Activated CD8-positive, alpha-beta memory T cell treated with anti-CD3 and anti-CD28 coated beads, Interleukin-2, amount 50 U/mL, for 4 hours (primary cell): Measurements from ENCODE around the gene GNAI1.

Experiments
- DNase-seq: peaks from one replicate; pipeline ENCODE4 v3.0.0-alpha.2; 2020

Gene GNAI1

GRCh38 chr7:80216996-80217842, 82.6 kb downstream of the GNAI1 start:
- DNase-seq: no peak

DNA sequence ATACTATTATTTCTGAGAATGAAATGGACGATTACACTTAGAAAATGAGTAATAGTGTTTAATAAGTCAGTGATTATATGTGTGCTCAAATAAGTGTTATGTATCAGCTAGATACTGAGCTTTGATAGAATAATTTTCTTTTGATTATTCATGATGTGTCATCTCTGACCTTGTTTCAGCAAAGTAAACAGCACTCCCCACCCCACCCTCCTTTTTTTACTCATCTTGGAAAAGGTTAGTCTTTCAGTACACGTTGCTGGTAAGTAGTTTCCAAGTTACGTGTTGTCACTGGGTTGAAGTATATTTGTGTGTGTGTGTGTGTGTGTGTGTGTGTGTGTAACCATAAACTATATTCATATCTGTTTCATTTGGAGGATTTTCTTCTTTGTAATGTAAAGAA, 84.1 kb downstream of the GNAI1 start:
- no peak for DNase-seq

GRCh38 chr7:80220022-80220634, 85.5 kb downstream of the GNAI1 start:
- no peak for DNase-seq

- DNase-seq: no peak
These were observed 89.8 kb downstream of the GNAI1 start for GRCh38 chr7:80224415-80224814.

DNA sequence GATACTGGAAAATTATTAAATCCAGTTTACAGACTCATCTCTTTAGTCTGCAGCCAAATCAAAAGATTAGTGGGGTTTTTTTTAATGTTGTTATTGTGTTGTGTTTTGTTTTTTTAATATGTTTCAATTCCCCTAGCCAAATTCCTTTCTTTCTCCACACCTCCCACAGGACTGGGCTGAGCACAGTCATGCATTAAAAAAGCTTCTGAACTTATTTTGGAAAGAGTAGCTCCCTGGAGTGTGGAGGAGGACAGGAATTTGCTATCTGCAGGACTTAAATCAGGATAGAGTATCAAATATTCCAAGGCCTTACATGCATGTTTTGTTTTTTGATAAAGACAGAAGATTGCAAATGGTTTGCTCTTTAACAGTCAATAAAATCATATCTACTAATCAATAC, 90.7 kb downstream of the GNAI1 start:
- no peak for DNase-seq

GRCh38 chr7:80226629-80227028, 92.0 kb downstream of the GNAI1 start:
- no peak for DNase-seq

DNA sequence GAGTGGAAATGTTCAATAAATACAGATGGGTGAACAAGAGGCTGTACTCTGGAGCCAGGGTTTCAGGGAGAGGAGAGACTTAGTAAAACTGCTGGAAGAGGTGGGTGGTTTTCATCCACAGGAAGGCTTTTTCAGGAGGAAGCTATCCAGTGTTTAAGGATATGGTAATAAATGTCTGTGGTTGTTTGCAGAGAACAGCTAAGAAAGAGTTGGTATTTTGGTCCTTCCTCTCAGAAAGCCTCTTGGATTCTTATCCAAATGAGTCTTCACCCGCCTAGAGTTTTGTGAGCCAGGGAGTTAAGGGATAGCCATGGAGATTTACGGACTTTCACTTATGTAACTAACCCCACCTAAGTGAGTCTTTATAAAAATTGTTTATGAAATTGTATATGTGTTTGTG, 95.7 kb downstream of the GNAI1 start:
- DNase-seq: no peak

- no peak for DNase-seq
These were observed 97.1 kb downstream of the GNAI1 start for GRCh38 chr7:80231707-80232106.

GRCh38 chr7:80232979-80233724, 98.5 kb downstream of the GNAI1 start:
- no peak for DNase-seq

DNA sequence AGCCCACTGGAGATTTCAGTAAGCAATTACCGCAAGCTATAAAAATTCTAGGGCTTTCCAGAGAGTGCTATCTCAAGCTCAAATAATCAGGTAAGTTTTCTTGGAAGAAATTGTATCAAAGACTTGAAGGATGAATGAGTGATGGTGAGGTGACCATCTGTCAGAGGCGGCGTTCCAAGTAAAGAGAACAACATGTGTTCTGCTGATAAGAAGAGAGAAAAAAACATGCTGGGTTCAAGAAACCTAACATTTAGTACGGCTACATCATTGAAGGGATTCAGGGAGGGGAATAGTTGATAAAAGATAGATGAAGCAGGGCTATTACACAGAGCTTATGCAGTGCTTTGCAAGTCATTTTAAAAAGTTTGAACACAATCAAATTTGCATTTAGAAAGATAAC, 100.7 kb downstream of the GNAI1 start:
- no peak for DNase-seq

DNA sequence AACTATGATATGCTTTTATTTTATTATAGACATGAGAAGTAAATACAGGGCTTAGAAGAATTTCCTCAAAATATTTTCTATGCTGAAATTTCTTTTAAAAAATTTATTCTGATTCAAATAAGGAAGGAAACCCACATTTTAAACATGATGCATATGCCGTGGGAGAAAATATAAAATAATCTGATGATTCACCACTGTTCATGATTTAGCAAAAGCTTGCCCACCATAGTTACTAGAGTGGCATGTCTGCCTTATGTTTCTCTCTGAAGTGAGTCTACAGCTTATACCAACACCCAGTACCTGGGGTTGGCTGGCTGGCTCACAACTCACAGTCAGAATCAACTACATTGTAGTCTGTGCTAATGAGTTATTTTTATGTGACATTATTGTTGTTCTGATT, 102.0 kb downstream of the GNAI1 start:
- no peak for DNase-seq

GRCh38 chr7:80240265-80241025, 105.8 kb downstream of the GNAI1 start:
- no peak for DNase-seq

GRCh38 chr7:80241671-80242070, 107.0 kb downstream of the GNAI1 start:
- no peak for DNase-seq

- no peak for DNase-seq
These were observed 108.8 kb downstream of the GNAI1 start for GRCh38 chr7:80243425-80243824.

GRCh38 chr7:80244206-80244916, 109.7 kb downstream of the GNAI1 start:
- no peak for DNase-seq

DNA sequence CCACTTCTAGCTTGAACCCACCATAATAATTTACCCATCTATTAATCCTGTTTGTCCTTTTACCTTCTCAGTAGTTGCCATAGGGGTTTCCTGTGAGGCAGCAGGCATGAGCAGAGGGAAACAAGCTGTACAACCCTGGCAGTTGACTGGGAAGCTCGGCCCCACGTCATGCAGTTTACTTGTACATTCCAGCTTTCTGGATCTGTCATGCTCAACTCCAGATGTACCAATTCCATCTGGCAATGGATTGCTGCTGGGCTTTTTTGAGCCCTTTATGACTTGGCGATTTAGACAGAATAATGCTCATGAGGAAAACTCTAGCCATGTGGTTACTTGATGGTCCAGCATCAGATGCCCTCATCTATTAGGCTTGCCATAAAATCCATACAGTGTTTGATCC, 112.5 kb downstream of the GNAI1 start:
- no peak for DNase-seq

DNA sequence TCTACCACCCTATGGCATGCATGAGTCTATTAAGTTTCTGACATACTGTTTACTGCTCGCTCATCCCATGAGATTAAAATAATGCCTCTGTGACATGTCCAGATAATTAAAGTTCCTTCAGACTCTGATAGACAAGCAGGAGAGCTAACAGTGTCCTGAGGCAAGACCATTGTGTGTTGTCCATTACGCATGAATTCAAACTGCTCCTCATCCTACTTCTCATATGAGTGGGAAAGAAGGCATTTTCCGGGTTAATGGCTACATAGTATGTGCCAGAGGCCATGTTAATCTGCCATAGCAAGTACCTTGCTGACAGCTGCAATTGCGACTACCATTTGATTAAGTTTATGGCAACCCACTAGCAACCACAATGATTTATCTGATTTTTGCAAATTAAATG, 113.3 kb downstream of the GNAI1 start:
- DNase-seq: no peak

DNA sequence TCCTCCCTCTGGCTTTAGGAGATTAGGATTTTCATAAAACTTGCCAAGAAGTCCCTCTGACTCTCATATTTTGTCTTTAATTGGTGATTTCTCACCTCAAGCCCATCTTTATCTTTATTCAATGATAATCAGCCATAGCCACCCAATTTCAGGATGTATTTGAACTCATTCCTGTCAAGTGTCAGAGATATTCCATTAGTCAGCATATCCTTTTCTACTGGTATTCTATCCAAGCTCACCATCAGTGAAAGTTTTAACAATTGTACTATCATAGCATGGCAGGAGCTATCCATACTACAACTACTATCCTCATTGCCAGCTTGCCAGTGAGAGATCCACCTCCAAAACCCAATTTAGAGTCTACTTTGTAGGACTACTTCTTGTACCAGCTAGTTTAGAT, 114.6 kb downstream of the GNAI1 start:
- no peak for DNase-seq

DNA sequence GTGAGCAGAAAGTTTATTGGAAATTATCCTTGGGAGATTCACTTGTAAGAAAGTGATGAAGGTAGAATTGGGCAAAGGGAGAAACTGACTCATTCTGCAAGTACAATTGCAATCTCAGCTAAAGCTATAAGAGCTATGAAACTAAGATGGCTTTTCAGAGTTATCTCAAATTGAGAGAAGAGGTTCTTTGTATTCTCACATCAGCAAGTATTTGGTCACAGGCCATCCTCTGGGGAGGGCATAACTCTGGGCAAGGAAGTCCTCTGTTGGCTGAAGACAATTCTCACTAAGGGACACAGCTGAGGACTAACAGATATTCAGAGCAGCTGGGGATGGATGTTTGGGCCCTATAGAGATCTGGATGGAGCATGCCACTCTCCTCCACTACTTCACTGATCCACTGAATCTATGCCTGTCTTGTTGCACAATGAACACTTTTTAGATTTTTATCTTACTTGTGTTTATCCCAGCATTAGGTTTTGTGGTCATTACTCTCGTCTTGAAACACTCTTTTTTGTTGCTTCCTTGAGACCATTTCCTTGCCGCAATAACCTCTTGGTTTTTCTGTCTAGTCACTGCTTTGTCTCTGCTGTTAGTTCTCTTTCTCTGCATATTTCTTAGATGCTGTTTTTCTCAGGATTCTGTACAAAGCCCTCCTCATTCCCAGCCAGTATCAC, 115.1 kb downstream of the GNAI1 start:
- no peak for DNase-seq

GRCh38 chr7:80253237-80253636, 118.6 kb downstream of the GNAI1 start:
- DNase-seq: no peak

GRCh38 chr7:80253653-80254052, 119.0 kb downstream of the GNAI1 start:
- no peak for DNase-seq

GRCh38 chr7:80255656-80256055, 121.0 kb downstream of the GNAI1 start:
- no peak for DNase-seq
